GM10248 (cell line): Measurements from ENCODE around the gene DSPP.

ENCODE experiments used
- CTCF ChIA-PET: fragments of 300-600 bp; sonication (Branson Sonifier 250); formaldehyde crosslinking; extraction: SDS; loops from one replicate; lab custom pipeline; 2021; ENCODE audit warnings: antibody characterized with exemption; lab: Yijun Ruan, JAX
- POLR2A ChIA-PET: fragments of 350-650 bp; sonication (Branson Sonifier 250); formaldehyde crosslinking; extraction: SDS; loops from one replicate; lab custom pipeline; 2020; ENCODE audit warnings: antibody characterized with exemption; lab: Yijun Ruan, JAX
- DNase-seq: peaks from one replicate; pipeline ENCODE4 v3.0.0; 2012; ENCODE audit errors: extremely low spot score
- TF ChIP-seq, protein P1 (sequence below): IDR thresholded peaks from 2 replicates; pipeline ENCODE4 v1.5.1; 2012; ENCODE audit warnings: mild to moderate bottlenecking, low read depth; ENCODE audit errors: extremely low read depth, missing control alignments, control extremely low read depth

DSPP gene

GRCh38 chr4:87608229-87608628 lies at the start of gene DSPP:
Gene DSPP, plus strand, starts transcription at chr4:87608529. Its CDS starts 2,380 bp downstream, at chr4:87610909.
- TF ChIP-seq, protein P1, sequence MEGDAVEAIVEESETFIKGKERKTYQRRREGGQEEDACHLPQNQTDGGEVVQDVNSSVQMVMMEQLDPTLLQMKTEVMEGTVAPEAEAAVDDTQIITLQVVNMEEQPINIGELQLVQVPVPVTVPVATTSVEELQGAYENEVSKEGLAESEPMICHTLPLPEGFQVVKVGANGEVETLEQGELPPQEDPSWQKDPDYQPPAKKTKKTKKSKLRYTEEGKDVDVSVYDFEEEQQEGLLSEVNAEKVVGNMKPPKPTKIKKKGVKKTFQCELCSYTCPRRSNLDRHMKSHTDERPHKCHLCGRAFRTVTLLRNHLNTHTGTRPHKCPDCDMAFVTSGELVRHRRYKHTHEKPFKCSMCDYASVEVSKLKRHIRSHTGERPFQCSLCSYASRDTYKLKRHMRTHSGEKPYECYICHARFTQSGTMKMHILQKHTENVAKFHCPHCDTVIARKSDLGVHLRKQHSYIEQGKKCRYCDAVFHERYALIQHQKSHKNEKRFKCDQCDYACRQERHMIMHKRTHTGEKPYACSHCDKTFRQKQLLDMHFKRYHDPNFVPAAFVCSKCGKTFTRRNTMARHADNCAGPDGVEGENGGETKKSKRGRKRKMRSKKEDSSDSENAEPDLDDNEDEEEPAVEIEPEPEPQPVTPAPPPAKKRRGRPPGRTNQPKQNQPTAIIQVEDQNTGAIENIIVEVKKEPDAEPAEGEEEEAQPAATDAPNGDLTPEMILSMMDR: no peak
- POLR2A ChIA-PET: no interaction called here
- no peak for DNase-seq
- CTCF ChIA-PET: no interaction called here

DNA sequence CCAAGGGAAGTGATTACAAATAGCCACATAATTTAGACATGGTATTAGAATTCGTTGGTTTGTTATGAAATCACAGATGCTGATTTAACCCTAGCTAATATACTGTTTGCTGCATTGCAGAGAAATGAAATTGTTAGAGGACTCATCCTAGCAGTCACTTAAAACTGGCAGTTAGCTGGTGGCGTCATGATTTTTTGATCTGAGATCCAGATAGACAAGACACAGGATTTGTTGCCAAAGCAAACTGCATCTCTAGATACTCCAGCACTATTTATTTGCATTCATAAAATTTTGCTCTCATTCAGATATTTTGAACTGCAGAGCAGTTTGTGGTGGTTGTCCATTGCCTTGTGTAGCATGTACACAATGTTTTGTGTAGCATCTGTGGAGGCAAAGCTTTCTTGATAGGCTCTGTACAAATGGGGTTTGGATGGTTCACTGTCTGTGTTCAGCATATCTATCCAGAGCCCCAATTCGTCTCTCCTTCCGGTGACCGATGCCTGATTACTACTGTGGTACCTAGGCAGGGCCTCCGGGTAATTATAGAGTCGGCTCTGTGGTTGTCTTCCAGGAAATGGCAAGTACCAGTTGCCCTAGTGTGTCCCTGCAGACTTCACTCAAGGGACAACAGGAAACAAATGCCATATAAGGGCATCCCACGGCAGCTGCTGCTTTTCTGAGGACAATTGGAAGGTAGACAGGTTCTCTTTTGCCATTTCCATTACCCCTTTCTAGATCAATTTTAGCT lies 49.1 kb upstream of the DSPP start:
- POLR2A ChIA-PET: interaction anchor here (0.7 kb wide), 1 partner anchor 99 kb away, joined by 3 read pairs; no protein-coding TSS in a partner anchor
- no peak for DNase-seq
- CTCF ChIA-PET: no interaction called here
- TF ChIP-seq, protein P1: no peak

DNA sequence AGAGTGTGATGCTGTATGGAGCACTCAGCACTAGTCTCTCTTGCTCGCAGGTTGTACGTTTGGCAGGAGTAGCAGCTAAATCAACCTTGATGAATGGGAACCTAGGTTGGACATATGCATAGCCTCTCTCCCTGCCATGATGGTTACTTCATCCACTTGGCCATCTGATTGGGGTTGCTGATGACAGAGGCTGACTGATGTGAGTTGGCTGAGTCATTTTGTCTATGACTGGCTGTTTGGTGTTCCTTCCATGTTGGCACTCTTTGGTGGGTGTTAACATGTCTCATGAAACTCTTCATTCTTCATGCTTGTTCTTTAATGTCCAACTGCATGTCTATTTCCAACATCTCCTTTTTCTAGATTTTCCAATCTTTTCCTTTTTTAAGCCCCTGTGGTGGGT lies 47.5 kb upstream of the DSPP start:
- DNase-seq: no peak
- ChIA-PET POLR2A (no interaction called here), CTCF (no interaction called here)
- TF ChIP-seq, protein P1: no peak

DNA sequence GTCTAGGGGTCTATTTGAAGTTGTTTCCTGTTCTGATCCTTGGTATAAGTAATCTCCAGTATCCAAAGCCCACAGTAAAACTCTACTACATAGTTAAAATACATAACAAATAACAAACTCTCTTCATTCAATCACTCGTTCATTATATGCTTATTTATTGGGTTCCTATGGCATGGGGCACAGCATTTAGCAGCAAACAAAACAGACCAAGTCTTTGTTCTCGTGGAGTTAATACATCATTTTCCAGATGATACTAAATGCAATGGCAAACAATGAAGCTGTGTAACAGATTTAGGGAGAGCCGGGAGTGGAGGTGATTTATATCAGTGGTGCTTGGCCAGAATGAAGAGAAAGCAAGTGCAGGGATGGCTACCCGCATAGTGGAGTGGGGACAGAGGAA lies 42.6 kb upstream of the DSPP start:
- TF ChIP-seq, protein P1: no peak
- DNase-seq: no peak
- ChIA-PET POLR2A (no interaction called here), CTCF (no interaction called here)

DNA sequence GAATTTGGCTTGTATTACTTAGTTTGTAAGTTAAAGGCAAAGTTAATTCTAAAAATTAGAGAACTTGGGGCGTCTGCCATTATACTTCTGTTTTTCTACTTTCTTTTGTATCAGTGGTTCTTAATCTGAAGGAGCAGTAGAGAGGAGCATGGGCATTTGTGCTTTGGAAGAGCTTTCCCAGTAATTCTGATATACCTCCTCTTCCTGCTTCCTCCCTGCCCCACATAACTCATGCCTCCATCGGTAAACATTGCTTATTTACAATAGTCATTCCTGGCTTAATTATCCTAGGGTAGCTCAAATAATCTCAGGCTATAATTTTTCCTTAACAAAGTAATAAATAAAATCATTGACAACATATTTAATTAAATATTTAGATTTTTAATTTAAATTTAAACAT lies 42.1 kb upstream of the DSPP start:
- ChIA-PET POLR2A (no interaction called here), CTCF (no interaction called here)
- TF ChIP-seq, protein P1: no peak
- no peak for DNase-seq

- CTCF ChIA-PET: interaction anchor here (1.8 kb wide), 1 partner anchor 17 kb away, joined by 4 read pairs; no protein-coding TSS in a partner anchor
- DNase-seq: no peak
- TF ChIP-seq, protein P1: no peak
- POLR2A ChIA-PET: no interaction called here
Measured at GRCh38 chr4:87567191-87567590, 41.1 kb upstream of the DSPP start.
